Breast epithelium (tissue), 3 donors: ENCODE results near the gene ANKH.

Experiments used
- CTCF ChIP-seq, 3 donors: fragments of 450-650 bp; IDR thresholded peaks; one replicate each; pipeline ENCODE4 v1.5.1; 2016 to 2017; ENCODE audit warnings: antibody characterized with exemption in 3 of 3, mild to moderate bottlenecking in 3 of 3, moderate library complexity in 3 of 3
- POLR2A ChIP-seq: fragments of 450-650 bp; IDR thresholded peaks from one replicate; pipeline ENCODE4 v1.6.1; 2016; ENCODE audit warnings: antibody characterized with exemption, mild to moderate bottlenecking, moderate library complexity
- POLR2AphosphoS5 ChIP-seq, 3 donors: sonication (generic); formaldehyde crosslinking; IDR thresholded peaks; one replicate each; pipeline ENCODE4 v1.6.1; 2017; ENCODE audit warnings: antibody characterized with exemption in 3 of 3

DNA sequence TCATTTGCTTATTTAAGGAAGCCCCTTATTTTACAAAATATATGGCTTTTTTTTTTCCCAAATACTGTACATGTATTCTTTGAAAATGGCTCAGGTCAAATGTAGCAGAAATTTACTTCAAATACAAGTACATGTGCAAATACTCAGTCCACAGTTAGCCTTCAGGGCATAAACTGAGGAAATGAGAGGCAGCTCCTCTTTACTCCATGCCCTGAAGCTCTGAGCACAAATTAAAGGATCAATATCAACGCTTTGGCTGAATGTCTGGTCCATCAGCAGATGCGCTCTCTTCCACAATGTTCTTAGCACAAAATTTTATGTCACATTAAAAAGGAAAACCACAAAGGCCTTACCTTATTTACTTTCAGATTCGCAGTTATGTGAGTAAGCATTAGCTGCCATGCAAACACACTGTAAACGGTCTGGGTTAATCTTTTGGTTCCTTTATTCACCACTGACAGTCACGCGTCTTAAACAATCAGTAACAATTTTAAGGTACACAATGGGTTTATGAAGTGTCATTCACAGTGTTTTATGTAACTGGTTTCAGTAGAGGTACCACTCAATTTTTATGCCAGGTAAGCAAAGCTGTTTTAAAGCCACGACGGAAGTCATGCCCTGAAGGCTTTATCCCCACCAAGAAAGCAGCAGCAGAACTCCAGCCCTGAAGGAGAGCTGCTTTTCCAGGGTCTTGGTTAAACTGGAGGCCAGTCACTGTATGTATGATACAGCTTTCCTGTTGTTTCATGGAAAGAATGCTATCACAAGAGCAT, 103.7 kb downstream of the ANKH start:
- no peak for TF ChIP-seq POLR2A
- no peak for TF ChIP-seq CTCF (IDR thresholded peaks at IDR 0.05)
- TF ChIP-seq POLR2AphosphoS5 (IDR thresholded peaks at IDR 0.05) = no peak
